Forelimb muscle (tissue), 1 donor: Measurements from ENCODE around the gene TLR9. TPM values are rescaled to one million over a fixed set of nuclear protein-coding genes. Genes with fewer than 3 reads are reported as not detected.

Source experiments
- DNase-seq: peaks from one replicate; pipeline ENCODE4 v3.0.0-alpha.2; 2013; ENCODE audit warnings: low read depth
- polyA plus RNA-seq: library from polyadenylated mRNA; unstranded; fragments of 120-200 nt; gene quantifications from one replicate; pipeline ENCODE4 v1.2.1, GENCODE V29; 2013; ENCODE audit not compliant: insufficient read length

Gene TLR9
- polyA plus RNA-seq, 1 donor: 0.44 TPM

GRCh38 chr3:52231502-52232278 is 6.2 kb upstream of the TLR9 start:
- no peak for DNase-seq

- no peak for DNase-seq
These were observed 5.5 kb upstream of the TLR9 start for GRCh38 chr3:52230889-52231499.

GRCh38 chr3:52230461-52230860 is 5.0 kb upstream of the TLR9 start:
- no peak for DNase-seq

- DNase-seq: no peak
These were observed 4.2 kb upstream of the TLR9 start for GRCh38 chr3:52229656-52230055.

- DNase-seq: no peak
These were observed 3.4 kb upstream of the TLR9 start for GRCh38 chr3:52228751-52229291.

GRCh38 chr3:52228266-52228665 is 2.8 kb upstream of the TLR9 start:
- no peak for DNase-seq

- DNase-seq: no peak
These were observed 2.3 kb upstream of the TLR9 start for GRCh38 chr3:52227766-52228165.

GRCh38 chr3:52227117-52227516 is 1.7 kb upstream of the TLR9 start:
- DNase-seq: no peak

- no peak for DNase-seq
These were observed 878 bp upstream of the TLR9 start for GRCh38 chr3:52226229-52226817.

GRCh38 chr3:52223449-52224408 is 1.7 kb downstream of the TLR9 start:
- DNase-seq: no peak

GRCh38 chr3:52222319-52223221 is 2.9 kb downstream of the TLR9 start:
- no peak for DNase-seq

- DNase-seq: no peak
These were observed 3.7 kb downstream of the TLR9 start for GRCh38 chr3:52221563-52222318.

GRCh38 chr3:52221141-52221562 is 4.3 kb downstream of the TLR9 start:
- no peak for DNase-seq

GRCh38 chr3:52220380-52221026 is 4.9 kb downstream of the TLR9 start:
- no peak for DNase-seq

GRCh38 chr3:52218937-52219650 is 6.4 kb downstream of the TLR9 start:
- no peak for DNase-seq

- no peak for DNase-seq
These were observed 7.0 kb downstream of the TLR9 start for GRCh38 chr3:52218454-52218853.

- no peak for DNase-seq
These were observed 7.4 kb downstream of the TLR9 start for GRCh38 chr3:52218026-52218425.

GRCh38 chr3:52217409-52217805 is 8.0 kb downstream of the TLR9 start:
- no peak for DNase-seq
